Left ventricle myocardium inferior (tissue), 1 donor: ENCODE data around the gene MET. TPM values are rescaled to one million over a fixed set of nuclear protein-coding genes. Genes with fewer than 3 reads are reported as not detected.

Experiments
- DNase-seq: peaks from one replicate; pipeline ENCODE4 v3.0.0-alpha.2; 2020
- H3K27ac ChIP-seq: fragments of 200-600 bp; replicated peaks from 2 replicates; pipeline ENCODE4 v1.8.0; 2021
- H3K27me3 ChIP-seq: fragments of 200-600 bp; 2 replicates; pipeline ENCODE4 v1.8.0; 2021; ENCODE audit warnings: low read depth
- H3K36me3 ChIP-seq: fragments of 200-600 bp; 2 replicates; pipeline ENCODE4 v1.8.0; 2021
- H3K4me1 ChIP-seq: fragments of 200-600 bp; 2 replicates; pipeline ENCODE4 v1.8.0; 2021
- H3K4me3 ChIP-seq: fragments of 200-600 bp; 2 replicates; pipeline ENCODE4 v1.8.0; 2021; ENCODE audit warnings: mild to moderate bottlenecking, moderate library complexity
- H3K9me3 ChIP-seq: fragments of 200-600 bp; replicated peaks from 2 replicates; pipeline ENCODE4 v1.8.0; 2021
- intact Hi-C: fragments of 100-400 bp; cut with micrococcal nuclease; formaldehyde crosslinking; loops from one replicate; pipeline ENCODE4 v1.11.0; 2022
- total RNA-seq: library from RNA; stranded (reverse); fragmentation: NEBNext Ultra II Directional; extraction: Animal tissue kit (Norgen Biotek cat#: 25700); gene quantifications from one replicate; pipeline ENCODE4 v1.2.1, GENCODE V29; 2021
- TF ChIP-seq, protein P1 (sequence below): fragments of 200-600 bp; IDR thresholded peaks from 2 replicates; pipeline ENCODE4 v1.8.0; 2021; ENCODE audit warnings: antibody characterized with exemption, mild to moderate bottlenecking, borderline replicate concordance
- donor health status: DM: no; HTN: yes; CAD: no; lungs with severe emphysema.

Gene MET
- total RNA-seq, 1 donor from 2014 or later: 13.1 TPM

DNA sequence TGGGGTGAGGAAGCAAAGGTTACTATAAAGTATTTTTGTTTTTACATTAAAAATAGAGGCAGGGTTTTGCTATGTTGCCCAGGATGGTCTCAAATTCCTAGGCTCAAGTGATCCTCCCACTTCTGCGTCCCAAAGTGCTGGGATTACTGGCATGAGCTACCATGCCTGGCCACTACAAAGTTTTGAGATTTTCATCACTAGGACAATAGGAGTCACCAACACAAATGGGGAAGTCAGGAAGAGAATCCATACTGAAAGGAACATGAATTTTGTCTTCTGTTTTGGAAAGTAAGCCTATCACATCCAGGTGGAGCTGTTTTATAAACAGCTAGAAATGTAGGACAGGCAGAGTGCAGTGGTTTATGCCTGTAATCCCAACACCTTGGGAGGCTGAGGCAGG lies 170.4 kb downstream of the MET start:
- no peaks in the 10 kb centered on the region for H3K4me1 ChIP-seq
- no peaks in the 10 kb centered on the region for H3K27me3 ChIP-seq
- intact Hi-C loops: no loop called here
- no peaks in the 10 kb centered on the region for H3K9me3 ChIP-seq
- DNase-seq: no peak
- TF ChIP-seq, protein P1, sequence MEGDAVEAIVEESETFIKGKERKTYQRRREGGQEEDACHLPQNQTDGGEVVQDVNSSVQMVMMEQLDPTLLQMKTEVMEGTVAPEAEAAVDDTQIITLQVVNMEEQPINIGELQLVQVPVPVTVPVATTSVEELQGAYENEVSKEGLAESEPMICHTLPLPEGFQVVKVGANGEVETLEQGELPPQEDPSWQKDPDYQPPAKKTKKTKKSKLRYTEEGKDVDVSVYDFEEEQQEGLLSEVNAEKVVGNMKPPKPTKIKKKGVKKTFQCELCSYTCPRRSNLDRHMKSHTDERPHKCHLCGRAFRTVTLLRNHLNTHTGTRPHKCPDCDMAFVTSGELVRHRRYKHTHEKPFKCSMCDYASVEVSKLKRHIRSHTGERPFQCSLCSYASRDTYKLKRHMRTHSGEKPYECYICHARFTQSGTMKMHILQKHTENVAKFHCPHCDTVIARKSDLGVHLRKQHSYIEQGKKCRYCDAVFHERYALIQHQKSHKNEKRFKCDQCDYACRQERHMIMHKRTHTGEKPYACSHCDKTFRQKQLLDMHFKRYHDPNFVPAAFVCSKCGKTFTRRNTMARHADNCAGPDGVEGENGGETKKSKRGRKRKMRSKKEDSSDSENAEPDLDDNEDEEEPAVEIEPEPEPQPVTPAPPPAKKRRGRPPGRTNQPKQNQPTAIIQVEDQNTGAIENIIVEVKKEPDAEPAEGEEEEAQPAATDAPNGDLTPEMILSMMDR: no peak
- no peak overlapping the region for H3K4me3 ChIP-seq
- no peaks in the 10 kb centered on the region for H3K36me3 ChIP-seq
- H3K27ac ChIP-seq: no peak overlapping the region

DNA sequence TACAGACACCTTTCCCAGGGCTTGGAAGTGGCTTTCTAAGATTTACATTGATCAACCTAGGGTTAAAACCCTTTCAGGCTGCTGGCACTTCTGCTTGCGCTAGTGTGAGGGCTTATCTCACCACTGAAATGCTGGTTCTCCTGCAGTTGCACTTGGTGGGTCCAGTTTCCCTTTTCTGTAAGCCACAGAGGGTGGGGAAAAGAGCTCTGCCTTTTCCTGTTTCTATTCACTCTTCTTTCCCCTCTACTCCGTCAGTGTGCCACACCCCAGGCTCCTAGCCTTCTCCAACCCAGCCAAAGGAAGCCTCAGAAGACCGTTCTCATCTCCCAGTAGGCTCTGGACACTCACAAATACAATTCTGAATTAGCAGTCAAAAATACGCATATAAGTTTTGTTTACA lies 171.4 kb downstream of the MET start:
- TF ChIP-seq, protein P1: no peak

More for the DNA sequence above, 171.4 kb downstream of the MET start:
- intact Hi-C loops: no loop called here
- Histone ChIP-seq H3K36me3 (no peaks in the 10 kb centered on the region), H3K9me3 (no peaks in the 10 kb centered on the region), H3K27me3 (no peaks in the 10 kb centered on the region), H3K27ac (no peak overlapping the region), H3K4me3 (no peak overlapping the region), H3K4me1 (no peaks in the 10 kb centered on the region)
- DNase-seq: no peak

Other genes with a start within 250 kb of the MET start
- 196 TPM for gene CAV2, start 172.5 kb upstream of the MET start, total RNA-seq
- gene CAV1, start 147.2 kb upstream of the MET start, total RNA-seq: 266 TPM
- gene CAPZA2, start 190.4 kb downstream of the MET start, total RNA-seq: 313 TPM